Measurements from ENCODE around the gene STK36.

DNA sequence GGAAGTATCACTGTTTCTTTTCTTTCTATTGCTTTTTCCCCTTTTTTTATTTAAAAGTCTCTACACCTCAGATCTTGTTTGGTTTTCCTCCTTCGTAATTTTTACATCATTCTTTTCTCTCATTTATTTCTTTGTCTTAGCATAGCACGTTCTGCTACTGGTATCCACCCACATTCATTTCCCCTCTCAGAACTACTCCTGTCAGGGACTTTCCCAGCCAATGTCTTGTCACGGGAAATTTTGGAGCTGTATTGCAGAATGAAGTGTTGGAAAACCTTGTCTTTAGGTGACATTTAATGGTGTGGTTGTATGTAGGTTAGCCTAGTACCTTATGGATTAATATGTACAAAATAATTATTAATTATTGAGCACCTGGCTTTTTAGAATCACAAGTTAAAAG, 72.7 kb downstream of the STK36 start:
- TF ChIP-seq, protein P1, sequence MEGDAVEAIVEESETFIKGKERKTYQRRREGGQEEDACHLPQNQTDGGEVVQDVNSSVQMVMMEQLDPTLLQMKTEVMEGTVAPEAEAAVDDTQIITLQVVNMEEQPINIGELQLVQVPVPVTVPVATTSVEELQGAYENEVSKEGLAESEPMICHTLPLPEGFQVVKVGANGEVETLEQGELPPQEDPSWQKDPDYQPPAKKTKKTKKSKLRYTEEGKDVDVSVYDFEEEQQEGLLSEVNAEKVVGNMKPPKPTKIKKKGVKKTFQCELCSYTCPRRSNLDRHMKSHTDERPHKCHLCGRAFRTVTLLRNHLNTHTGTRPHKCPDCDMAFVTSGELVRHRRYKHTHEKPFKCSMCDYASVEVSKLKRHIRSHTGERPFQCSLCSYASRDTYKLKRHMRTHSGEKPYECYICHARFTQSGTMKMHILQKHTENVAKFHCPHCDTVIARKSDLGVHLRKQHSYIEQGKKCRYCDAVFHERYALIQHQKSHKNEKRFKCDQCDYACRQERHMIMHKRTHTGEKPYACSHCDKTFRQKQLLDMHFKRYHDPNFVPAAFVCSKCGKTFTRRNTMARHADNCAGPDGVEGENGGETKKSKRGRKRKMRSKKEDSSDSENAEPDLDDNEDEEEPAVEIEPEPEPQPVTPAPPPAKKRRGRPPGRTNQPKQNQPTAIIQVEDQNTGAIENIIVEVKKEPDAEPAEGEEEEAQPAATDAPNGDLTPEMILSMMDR (IDR thresholded peaks at IDR 0.05), result no peak
- no peak for TF ChIP-seq POLR2A (IDR thresholded peaks at IDR 0.05)
